MM.1S (cell line): ENCODE data around the gene NRXN3.

Experiments
- EZH2 ChIP-seq: fragments of 300-600 bp; sonication (generic); optimal IDR thresholded peaks from 2 replicates; pipeline ENCODE3; 2017; ENCODE audit warnings: low read depth, mild to moderate bottlenecking, antibody characterized with exemption, low read length, mixed read lengths
- EZH2phosphoT487 ChIP-seq: fragments of 300-600 bp; sonication (generic); IDR thresholded peaks from 2 replicates; pipeline ENCODE4 v1.6.1; 2018; ENCODE audit warnings: antibody characterized with exemption, low read length

DNA sequence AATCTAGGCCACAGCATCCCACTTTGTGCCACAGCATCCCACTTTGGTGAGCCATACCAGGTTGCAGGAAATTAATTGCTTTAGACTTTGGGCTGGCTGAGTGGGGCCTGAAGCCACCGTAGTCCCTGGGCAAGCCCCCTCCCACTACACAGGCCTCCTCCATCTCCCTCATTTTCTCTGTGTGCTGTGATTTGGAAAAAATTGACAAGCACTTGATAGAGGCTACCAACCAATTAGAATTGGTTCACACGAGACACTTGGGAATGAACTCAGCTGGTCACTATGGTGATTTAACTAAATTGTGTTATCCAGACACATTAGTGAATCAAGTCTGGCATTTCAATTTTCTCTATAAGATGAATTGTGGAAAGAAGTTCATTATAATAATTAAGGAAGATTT is 1560.0 kb downstream of the NRXN3 start:
- TF ChIP-seq EZH2phosphoT487 (no peak), EZH2 (no peak)
